HepG2 (cell line): ENCODE results near the gene BCKDHA. TPM values are rescaled to one million over a fixed set of nuclear protein-coding genes. Genes with fewer than 3 reads are reported as not detected.

Experiments used
- AKAP8 ChIP-seq: sonication (generic); formaldehyde crosslinking; IDR thresholded peaks from 2 replicates; pipeline ENCODE4 v1.5.1; 2020; ENCODE audit warnings: mild to moderate bottlenecking, missing genetic modification reagents
- CBX5 ChIP-seq: sonication (generic); formaldehyde crosslinking; IDR thresholded peaks from 2 replicates; pipeline ENCODE4 v1.4.0; 2020; ENCODE audit warnings: missing genetic modification reagents, borderline replicate concordance
- FOSL2 ChIP-seq: sonication (generic); formaldehyde crosslinking; IDR thresholded peaks from 2 replicates; pipeline ENCODE4 v1.4.0; 2020; ENCODE audit warnings: missing genetic modification reagents
- HNF1B ChIP-seq: sonication (generic); formaldehyde crosslinking; IDR thresholded peaks from 2 replicates; pipeline ENCODE4 v1.5.1; 2020; ENCODE audit warnings: mild to moderate bottlenecking, moderate library complexity, missing genetic modification reagents
- HNRNPLL ChIP-seq: fragments of 200-400 bp; formaldehyde crosslinking; IDR thresholded peaks from 2 replicates; pipeline ENCODE4 v1.6.1; 2017; ENCODE audit warnings: mild to moderate bottlenecking, low read depth, low read length; ENCODE audit not compliant: poor library complexity, severe bottlenecking
- HOMEZ ChIP-seq: IDR thresholded peaks from 2 replicates; pipeline ENCODE4 v1.6.1; 2016; ENCODE audit warnings: low read depth
- KDM5A ChIP-seq: fragments of 200-600 bp; sonication (generic); IDR thresholded peaks from 2 replicates; pipeline ENCODE4 v1.7.0; 2018; ENCODE audit warnings: antibody characterized with exemption, mild to moderate bottlenecking, low read length, borderline replicate concordance
- NONO ChIP-seq, 2 experiments: fragments of 450-650 bp in 1 of 2; sonication (generic) in 1 of 2; formaldehyde crosslinking in 1 of 2; IDR thresholded peaks in 1 of 2; conservative IDR thresholded peaks in 1 of 2; 2 replicates each; pipeline versions ENCODE4 v1.6.1 to v1.8.0; 2017 to 2022; ENCODE audit warnings: mild to moderate bottlenecking in 1 of 2, missing genetic modification reagents in 1 of 2, moderate library complexity in 1 of 2
- SALL1 ChIP-seq: sonication (generic); formaldehyde crosslinking; IDR thresholded peaks from 2 replicates; pipeline ENCODE4 v1.8.0; 2022; ENCODE audit warnings: mild to moderate bottlenecking, missing genetic modification reagents
- SAP130 ChIP-seq: IDR thresholded peaks from 2 replicates; pipeline ENCODE4 v1.6.1; 2016; ENCODE audit warnings: low read depth
- SMAD3 ChIP-seq: sonication (generic); formaldehyde crosslinking; IDR thresholded peaks from 2 replicates; pipeline ENCODE4 v1.4.0; 2020; ENCODE audit warnings: missing genetic modification reagents
- SOX5 ChIP-seq: IDR thresholded peaks from 2 replicates; pipeline ENCODE4 v1.6.1; 2016; ENCODE audit warnings: borderline replicate concordance
- SSRP1 ChIP-seq: IDR thresholded peaks from 2 replicates; pipeline ENCODE4 v1.6.1; 2016; ENCODE audit warnings: control low read depth
- ZBTB38 ChIP-seq: sonication (generic); formaldehyde crosslinking; IDR thresholded peaks from 2 replicates; pipeline ENCODE4 v1.5.1; 2020; ENCODE audit warnings: mild to moderate bottlenecking, missing genetic modification reagents
- ZFP36 ChIP-seq: fragments of 150-350 bp; IDR thresholded peaks from 2 replicates; pipeline ENCODE4 v1.6.1; 2018; ENCODE audit warnings: borderline replicate concordance, low read length, low read depth; ENCODE audit not compliant: partially characterized antibody
- ZGPAT ChIP-seq: IDR thresholded peaks from 2 replicates; pipeline ENCODE4 v1.6.1; 2016; ENCODE audit warnings: mild to moderate bottlenecking
- ZNF296 ChIP-seq: sonication (generic); formaldehyde crosslinking; conservative IDR thresholded peaks from 2 replicates; pipeline ENCODE4 v1.5.0; 2020; ENCODE audit warnings: mild to moderate bottlenecking, missing genetic modification reagents
- ZNF326 ChIP-seq: sonication (generic); formaldehyde crosslinking; IDR thresholded peaks from 2 replicates; pipeline ENCODE4 v1.4.0; 2020; ENCODE audit warnings: missing genetic modification reagents, borderline replicate concordance
- ZNF430 ChIP-seq: sonication (generic); formaldehyde crosslinking; IDR thresholded peaks from 2 replicates; pipeline ENCODE4 v1.9.0; 2021; ENCODE audit warnings: mild to moderate bottlenecking, missing genetic modification reagents
- ZNF609 ChIP-seq: sonication (generic); formaldehyde crosslinking; IDR thresholded peaks from 2 replicates; pipeline ENCODE4 v1.4.0; 2020; ENCODE audit warnings: mild to moderate bottlenecking, missing genetic modification reagents, borderline replicate concordance
- polyA plus RNA-seq, 8 experiments: library from polyadenylated mRNA; depleted of rRNA in 3 of 8; stranded (reverse) in 7 of 8; unstranded in 1 of 8; fragments of >200 nt; fragmentation: Illumina TruSeq in 4 of 8; extraction: Trizol in 4 of 8; gene quantifications; 2 replicates each; pipeline versions ENCODE4 v1.2.1 to v1.2.3, GENCODE V29; 2011 to 2016; ENCODE audit warnings: low read depth in 4 of 8, missing spikeins in 1 of 8, mixed read lengths in 1 of 8; ENCODE audit not compliant: insufficient read depth in 1 of 8
- total RNA-seq, 5 experiments: library from RNA; depleted of rRNA; stranded (reverse); fragments of >200 nt; fragmentation: Illumina TruSeq; extraction: Trizol; gene quantifications; 2 replicates each; pipeline ENCODE4 v1.2.3, GENCODE V29; 2016; ENCODE audit warnings: low read depth in 1 of 5

Gene BCKDHA
- total and polyA plus RNA-seq, 2 of the 13 experiments (the other 11 are each of a cell fraction or from before 2014, with no cell fraction given) = 11.8 to 31.5 TPM

- peak; percentile 74 for TF ChIP-seq HNF1B (CRISPR knock-in tag)
- peak; percentile 40; the same call in 1 of the 2 replicates for TF ChIP-seq ZBTB38
- peak; percentile 83 for TF ChIP-seq SALL1 (CRISPR knock-in tag)
- TF ChIP-seq ZNF609 (CRISPR knock-in tag) = peak; percentile 37; the same call in 1 of the 2 replicates
- TF ChIP-seq ZGPAT (CRISPR knock-in tag) = peak; percentile 94
- TF ChIP-seq SSRP1 (CRISPR knock-in tag) = no peak
- TF ChIP-seq ZNF296 (CRISPR knock-in tag) = no peak
- TF ChIP-seq AKAP8 (CRISPR knock-in tag) = no peak
- TF ChIP-seq ZFP36 = no peak
- TF ChIP-seq ZNF430 (CRISPR knock-in tag) = 0 out of 2 replicates have a peak, but pooled peaks have one; percentile 68
- TF ChIP-seq ZNF326 = no peak
- peak; percentile 98 for TF ChIP-seq KDM5A
- no peak; the same call in 1 of the 2 replicates for TF ChIP-seq CBX5
- peak; percentile 43 for TF ChIP-seq HNRNPLL
- TF ChIP-seq FOSL2 = peak; percentile 16
- TF ChIP-seq NONO (IDR thresholded peaks at IDR 0.05) = no peak
- peak; percentile 96 for TF ChIP-seq NONO (CRISPR knock-in tag; conservative IDR thresholded peaks at IDR 0.05)
- peak; percentile 83 for TF ChIP-seq SMAD3 (CRISPR knock-in tag)
- TF ChIP-seq HOMEZ (CRISPR knock-in tag) = 0 out of 2 replicates have a peak, but pooled peaks have one; percentile 7
- peak; percentile 18; the same call in 1 of the 2 replicates for TF ChIP-seq SOX5 (CRISPR knock-in tag)
- TF ChIP-seq SAP130 (CRISPR knock-in tag) = peak; percentile 86; the same call in 1 of the 2 replicates
Measured at GRCh38 chr19:41439441-41440222, 42.0 kb downstream of the BCKDHA start, which contains the start of gene DMAC2 (continued).
